Measurements from ENCODE around the gene AGBL3. TPM values are rescaled to one million over a fixed set of nuclear protein-coding genes. Genes with fewer than 3 reads are reported as not detected.
A peak's percentile ranks its signal among the peaks of the same experiment; 100 is the strongest.
"Not testable (repeated sequence)": the region's sequence is repeated elsewhere in the genome, so short reads cannot be mapped to it uniquely, and the experiment has no call there.

The AGBL3 gene
- polyA plus RNA-seq, 3 donors, result 0.03 to 0.20 (median 0.12) TPM

GRCh38 chr7:135173916-135174315, 187.6 kb downstream of the AGBL3 start:
- H4K20me1 ChIP-seq (ENCODE audit: insufficient read depth, low read length); H3K9me3 Mint-ChIP-seq; H3K27me3 Mint-ChIP-seq (ENCODE audit: low read depth in 3 of 3); H3K27ac Mint-ChIP-seq; H3K4me3 ChIP-seq (replicated peaks in 1 of 3; ENCODE audit: low read depth in 2 of 3, low read length in 3 of 3); H3K27ac ChIP-seq (ENCODE audit: low read depth in 1 of 2, low read length in 2 of 2); H2AFZ ChIP-seq (ENCODE audit: insufficient read depth, low read depth, low read length, poor library complexity, severe bottlenecking); H3K36me3 ChIP-seq (replicated peaks in 1 of 2; ENCODE audit: control insufficient read depth in 1 of 2, insufficient read depth in 2 of 2, low read length in 2 of 2); H3K27me3 ChIP-seq (ENCODE audit: control insufficient read depth in 2 of 2, insufficient read depth in 2 of 2, low read length in 2 of 2); H3K9ac ChIP-seq (ENCODE audit: insufficient read depth, low read length, poor library complexity, severe bottlenecking); H3K9me3 ChIP-seq (replicated peaks in 1 of 2; ENCODE audit: control insufficient read depth in 1 of 2, insufficient read depth in 1 of 2, low read length in 2 of 2); H3K4me2 ChIP-seq (replicated peaks; ENCODE audit: extremely low read depth, low read length, poor library complexity, severe bottlenecking); DNase-seq; H3K4me3 Mint-ChIP-seq: not testable (repeated sequence)
- WGBS (ENCODE audit: insufficient coverage), result no CpG with 5 or more reads among the region's 4 CpGs
- intact Hi-C loops (cut with micrococcal nuclease), result loop anchor here (5.0 kb wide), 2 partner anchors 38 to 187 kb away; partner anchors contain the start of genes AGBL3 (in 1 of the 2) and WDR91 (in 1 of the 2)
- Histone ChIP-seq H3K4me1 (ENCODE audit: control insufficient read depth in 1 of 2, insufficient read depth in 2 of 2, low read length in 2 of 2) (peaks cover 23 to 31% of the 10 kb centered on the region in 2 donors), H3K79me2 (ENCODE audit: insufficient read depth, low read length) (peaks cover 11% of the 10 kb centered on the region)
- peaks cover 24% of the 10 kb centered on the region for H3K4me1 Mint-ChIP-seq
- H3K36me3 Mint-ChIP-seq, result peaks cover 5 to 11% of the 10 kb centered on the region in 2 donors

- Mint-ChIP-seq H3K4me3 (no peak overlapping the region), H3K27ac (peak overlapping the region in 1 of 7 donors; percentile 46), H3K9me3 (peaks cover 0 to 11% (median 5%) of the 10 kb centered on the region in 7 donors), H3K36me3 (peaks cover 4 to 9% of the 10 kb centered on the region in 2 donors), H3K27me3 (ENCODE audit: low read depth in 3 of 3) (peaks cover 0 to 2% (median 1%) of the 10 kb centered on the region in 3 donors), H3K4me1 (peaks cover 14% of the 10 kb centered on the region)
- no peak for TF ChIP-seq CTCF (IDR thresholded peaks at IDR 0.05)
- WGBS (ENCODE audit: insufficient coverage), result 100% methylated on average over 1 of the region's 7 CpGs
- Histone ChIP-seq H2AFZ (ENCODE audit: insufficient read depth, low read depth, low read length, poor library complexity, severe bottlenecking) (no peak overlapping the region), H3K36me3 (replicated peaks in 1 of 2; ENCODE audit: control insufficient read depth in 1 of 2, insufficient read depth in 2 of 2, low read length in 2 of 2) (peaks cover 0 to 2% of the 10 kb centered on the region in 2 donors), H3K4me3 (replicated peaks in 1 of 3; ENCODE audit: low read depth in 2 of 3, low read length in 3 of 3) (no peak overlapping the region), H3K27ac (ENCODE audit: low read depth in 1 of 2, low read length in 2 of 2) (no peak overlapping the region), H3K9ac (ENCODE audit: insufficient read depth, low read length, poor library complexity, severe bottlenecking) (no peak overlapping the region), H4K20me1 (ENCODE audit: insufficient read depth, low read length) (no peaks in the 10 kb centered on the region), H3K27me3 (ENCODE audit: control insufficient read depth in 2 of 2, insufficient read depth in 2 of 2, low read length in 2 of 2) (no peaks in the 10 kb centered on the region), H3K4me1 (ENCODE audit: control insufficient read depth in 1 of 2, insufficient read depth in 2 of 2, low read length in 2 of 2) (peaks cover 13 to 21% of the 10 kb centered on the region in 2 donors), H3K9me3 (replicated peaks in 1 of 2; ENCODE audit: control insufficient read depth in 1 of 2, insufficient read depth in 1 of 2, low read length in 2 of 2) (peaks cover 6 to 9% of the 10 kb centered on the region in 2 donors), H3K4me2 (replicated peaks; ENCODE audit: extremely low read depth, low read length, poor library complexity, severe bottlenecking) (no peak overlapping the region), H3K79me2 (ENCODE audit: insufficient read depth, low read length) (peaks cover 1% of the 10 kb centered on the region)
- no peak for DNase-seq
- intact Hi-C loops (cut with micrococcal nuclease), result loop anchor here (5.0 kb wide), 2 partner anchors 37 to 188 kb away; partner anchors contain the start of genes AGBL3 (in 1 of the 2) and WDR91 (in 1 of the 2)
Observed at GRCh38 chr7:135174941-135175340, 188.6 kb downstream of the AGBL3 start.
